Measurements from ENCODE around the gene NOSTRIN. TPM values are rescaled to one million over a fixed set of nuclear protein-coding genes. Genes with fewer than 3 reads are reported as not detected.

The NOSTRIN gene
- total RNA-seq, 1 experiment from 2014 or later: not detected

- H2BK15ac ChIP-seq (ENCODE audit: low read depth, low read length): no peak overlapping the region
- H3K14ac ChIP-seq (ENCODE audit: insufficient read depth, low read length): no peak overlapping the region
- Mint-ChIP-seq H3K27ac (no peak overlapping the region), H3K36me3 (ENCODE audit: insufficient read depth in 1 of 3, low read depth in 3 of 3) (peaks cover 15 to 38% (median 18%) of the 10 kb centered on the region in 3 experiments), H3K4me1 (peaks cover 6 to 11% of the 10 kb centered on the region in 2 experiments; a peak in 2 of 4 replicates), H3K9me3 (peaks cover 6 to 14% of the 10 kb centered on the region in 2 experiments; a peak in 3 of 5 replicates), H3K4me3 (no peak overlapping the region), H3K27me3 (ENCODE audit: low read depth) (no peaks in the 10 kb centered on the region)
- no peak overlapping the region for H2BK120ac ChIP-seq (ENCODE audit: low read depth, low read length, poor library complexity, severe bottlenecking)
- H3K23me2 ChIP-seq (ENCODE audit: insufficient read length, low read depth, low read length, poor library complexity, severe bottlenecking): no peaks in the 10 kb centered on the region
- no peak overlapping the region for H2AFZ ChIP-seq (ENCODE audit: low read length)
- H3K56ac ChIP-seq (ENCODE audit: insufficient read length, low read depth, low read length): no peak overlapping the region
- no peaks in the 10 kb centered on the region for H3K27me3 ChIP-seq (ENCODE audit: insufficient read depth, low read length)
- no peak overlapping the region for H2AK5ac ChIP-seq (ENCODE audit: insufficient read length, low read length)
- WGBS (ENCODE audit: extremely low coverage, insufficient read length, low lambda C conversion rate): no CpG with 5 or more reads among the region's 2 CpGs
- no peak overlapping the region for H3K4me2 ChIP-seq (ENCODE audit: insufficient read depth, insufficient read length, low read length)
- no peaks in the 10 kb centered on the region for H3K9me3 ChIP-seq (ENCODE audit: control insufficient read depth, low read depth, low read length)
- H3K23ac ChIP-seq (ENCODE audit: insufficient read length, low read depth, low read length): no peak overlapping the region
- H3K79me1 ChIP-seq (ENCODE audit: insufficient read depth, low read depth, low read length, poor library complexity, severe bottlenecking): no peaks in the 10 kb centered on the region
- no peak overlapping the region for H3K4ac ChIP-seq (ENCODE audit: low read depth, low read length)
- H3K9ac ChIP-seq (ENCODE audit: extremely low read depth, insufficient read length, low read length): no peak overlapping the region
- no peak for TF ChIP-seq CTCF (conservative IDR thresholded peaks at IDR 0.05)
- no peaks in the 10 kb centered on the region for H4K20me1 ChIP-seq (ENCODE audit: control insufficient read depth, insufficient read depth, insufficient read length)
- no peak overlapping the region for H3K27ac ChIP-seq (ENCODE audit: insufficient read length, low read depth, low read length)
- no peak overlapping the region for H3T11ph ChIP-seq (ENCODE audit: low read length)
- DNase-seq: no peak
- H2BK5ac ChIP-seq (ENCODE audit: insufficient read length, low read length): no peak overlapping the region
- H3K18ac ChIP-seq (ENCODE audit: insufficient read length, low read depth, low read length): no peak overlapping the region
- no peak overlapping the region for H4K91ac ChIP-seq (ENCODE audit: insufficient read length, low read depth, low read length)
- no peak overlapping the region for H2BK20ac ChIP-seq (ENCODE audit: low read depth, low read length, poor library complexity, severe bottlenecking)
- H4K8ac ChIP-seq (replicated peaks; ENCODE audit: insufficient read length, low read depth, low read length): no peak overlapping the region
- peaks cover 4% of the 10 kb centered on the region for H3K4me1 ChIP-seq (ENCODE audit: insufficient read depth, low read length)
- H4K5ac ChIP-seq (ENCODE audit: insufficient read length, low read depth, low read length): no peak overlapping the region
- no peaks in the 10 kb centered on the region for H3K79me2 ChIP-seq (ENCODE audit: insufficient read depth, low read length)
- no peak overlapping the region for H2BK12ac ChIP-seq (ENCODE audit: insufficient read length, low read depth, low read length)
These were observed 29.3 kb upstream of the NOSTRIN start for GRCh38 chr2:168773128-168773527.

Measured in H9 (cell line).